ENCODE measurements around the gene VPS45.

The VPS45 gene

GRCh38 chr1:150150133-150151021 lies 82.8 kb downstream of the VPS45 start (continued):
- TF ChIP-seq PATZ1 (tag by site-specific recombination; IDR thresholded peaks at IDR 0.05) (peak; percentile 73), ZNF76 (tag by site-specific recombination; IDR thresholded peaks at IDR 0.05; ENCODE audit: borderline replicate concordance, low read depth) (peak; percentile 26; the same call in 1 of the 2 replicates), ZNF23 (tag by site-specific recombination; IDR thresholded peaks at IDR 0.05; ENCODE audit: borderline replicate concordance) (no peak), ZNF398 (tag by site-specific recombination; IDR thresholded peaks at IDR 0.05) (peak; percentile 82), ZBTB8A (tag by site-specific recombination; IDR thresholded peaks at IDR 0.05) (peak; percentile 64), ZFHX2 (tag by site-specific recombination; conservative IDR thresholded peaks at IDR 0.05) (peak; percentile 50), ZNF174 (tag by site-specific recombination; IDR thresholded peaks at IDR 0.05) (no peak), ZNF426 (tag by site-specific recombination; IDR thresholded peaks at IDR 0.05) (no peak), TCF7L2 (IDR thresholded peaks at IDR 0.05; ENCODE audit: borderline replicate concordance, low read depth, low read length) (no peak), MYNN (tag by site-specific recombination; IDR thresholded peaks at IDR 0.05; ENCODE audit: borderline replicate concordance) (no peak), PRDM2 (tag by site-specific recombination; IDR thresholded peaks at IDR 0.05; ENCODE audit: borderline replicate concordance) (no peak), KLF17 (tag by site-specific recombination; IDR thresholded peaks at IDR 0.05) (no peak), ZSCAN4 (tag by site-specific recombination; IDR thresholded peaks at IDR 0.05) (no peak), ELK4 (IDR thresholded peaks at IDR 0.05; ENCODE audit: borderline replicate concordance, low read depth, low read length) (no peak), ZNF747 (tag by site-specific recombination; IDR thresholded peaks at IDR 0.05) (no peak), ZXDB (tag by site-specific recombination; IDR thresholded peaks at IDR 0.05) (peak; percentile 32; the same call in 1 of the 2 replicates), BCL6B (tag by site-specific recombination; IDR thresholded peaks at IDR 0.05) (no peak), EGR2 (tag by site-specific recombination; IDR thresholded peaks at IDR 0.05; ENCODE audit: low read depth) (peak; percentile 46; the same call in 1 of the 2 replicates), ZNF18 (tag by site-specific recombination; IDR thresholded peaks at IDR 0.05) (no peak), SP3 (tag by site-specific recombination; IDR thresholded peaks at IDR 0.05) (no peak), GLIS2 (tag by site-specific recombination; IDR thresholded peaks at IDR 0.05) (peak; percentile 9; the same call in 1 of the 2 replicates)
